Measurements from ENCODE around the gene UGT1A3. TPM values are rescaled to one million over a fixed set of nuclear protein-coding genes. Genes with fewer than 3 reads are reported as not detected.
"Not testable (repeated sequence)": the region's sequence is repeated elsewhere in the genome, so short reads cannot be mapped to it uniquely, and the experiment has no call there.

Gene UGT1A3
- polyA plus RNA-seq, 4 donors: not detected

- no peak for DNase-seq (ENCODE audit: low read depth in 4 of 4, low spot score in 3 of 4)
These were observed 20.8 kb upstream of the UGT1A3 start for GRCh38 chr2:233707940-233708644.

- DNase-seq (ENCODE audit: low read depth in 4 of 4, low spot score in 3 of 4): no peak
These were observed 19.9 kb upstream of the UGT1A3 start for GRCh38 chr2:233708942-233709341.

GRCh38 chr2:233711312-233712008 is 17.4 kb upstream of the UGT1A3 start:
- peak in 3 of 4 donors; percentile 36 to 60 (median 51) for DNase-seq (ENCODE audit: low read depth in 4 of 4, low spot score in 3 of 4)

GRCh38 chr2:233712611-233713261 is 16.1 kb upstream of the UGT1A3 start, which contains the start of gene UGT1A5:
UGT1A5 (plus strand) TSS chr2:233712907; CDS start chr2:233712992, 85 bp downstream.
- no peak for DNase-seq (ENCODE audit: low read depth in 4 of 4, low spot score in 3 of 4)

GRCh38 chr2:233713262-233713615 is 15.6 kb upstream of the UGT1A3 start:
- no peak for DNase-seq (ENCODE audit: low read depth in 4 of 4, low spot score in 3 of 4)

- no peak for DNase-seq (ENCODE audit: low read depth in 4 of 4, low spot score in 3 of 4)
These were observed 14.7 kb upstream of the UGT1A3 start for GRCh38 chr2:233714121-233714520.

- no peak for DNase-seq (ENCODE audit: low read depth in 4 of 4, low spot score in 3 of 4)
These were observed 10.3 kb upstream of the UGT1A3 start, which contains the start of gene UGT1A4 for GRCh38 chr2:233718552-233718951. UGT1A4 (plus strand) TSS chr2:233718736; CDS start chr2:233718821, 85 bp downstream.

GRCh38 chr2:233736868-233737653 is 8.2 kb downstream of the UGT1A3 start:
- DNase-seq (ENCODE audit: low read depth in 4 of 4, low spot score in 3 of 4): not testable (repeated sequence)

GRCh38 chr2:233740870-233741269 is 12.0 kb downstream of the UGT1A3 start:
- DNase-seq (ENCODE audit: low read depth in 4 of 4, low spot score in 3 of 4): no peak

GRCh38 chr2:233743464-233744259 is 14.8 kb downstream of the UGT1A3 start:
- DNase-seq (ENCODE audit: low read depth in 4 of 4, low spot score in 3 of 4): no peak

GRCh38 chr2:233745073-233745755 is 16.4 kb downstream of the UGT1A3 start:
- DNase-seq (ENCODE audit: low read depth in 4 of 4, low spot score in 3 of 4): no peak

- DNase-seq (ENCODE audit: low read depth in 4 of 4, low spot score in 3 of 4): not testable (repeated sequence)
These were observed 17.0 kb downstream of the UGT1A3 start for GRCh38 chr2:233745838-233746237.

- no peak for DNase-seq (ENCODE audit: low read depth in 4 of 4, low spot score in 3 of 4)
These were observed 17.8 kb downstream of the UGT1A3 start for GRCh38 chr2:233746475-233747282.

- DNase-seq (ENCODE audit: low read depth in 4 of 4, low spot score in 3 of 4): no peak
These were observed 18.4 kb downstream of the UGT1A3 start for GRCh38 chr2:233747283-233747544.

GRCh38 chr2:233750689-233751088 is 21.8 kb downstream of the UGT1A3 start:
- not testable (repeated sequence) for DNase-seq (ENCODE audit: low read depth in 4 of 4, low spot score in 3 of 4)

GRCh38 chr2:233751212-233752009 is 22.6 kb downstream of the UGT1A3 start:
- DNase-seq (ENCODE audit: low read depth in 4 of 4, low spot score in 3 of 4): not testable (repeated sequence)

GRCh38 chr2:233754872-233755611 is 26.2 kb downstream of the UGT1A3 start:
- DNase-seq (ENCODE audit: low read depth in 4 of 4, low spot score in 3 of 4): no peak

Measured in left renal pelvis (tissue), 4 donors.